Bronchial epithelial cell (primary cell): ENCODE measurements around the gene ZNF12. TPM values are rescaled to one million over a fixed set of nuclear protein-coding genes. Genes with fewer than 3 reads are reported as not detected.

ENCODE experiments used
- DNase-seq: peaks from one replicate; pipeline ENCODE4 v3.0.0-alpha.2; 2010; ENCODE audit warnings: low read depth
- FAIRE-seq: peaks from 2 replicates; lab custom pipeline; 2011; peaks lifted over from hg19 to GRCh38; lab: Jason Lieb, UNC
- H3K27me3 ChIP-seq: 2 replicates; pipeline ENCODE4 v1.5.1; 2011; ENCODE audit warnings: low read length; ENCODE audit not compliant: control insufficient read depth, insufficient read depth
- H3K36me3 ChIP-seq: 2 replicates; pipeline ENCODE4 v1.5.1; 2011; ENCODE audit warnings: low read length; ENCODE audit not compliant: control insufficient read depth, insufficient read depth
- H3K4me3 ChIP-seq: 2 replicates; pipeline ENCODE4 v1.5.1; 2011; ENCODE audit warnings: mild to moderate bottlenecking, low read depth, low read length, control low read depth
- total RNA-seq: library from RNA; depleted of rRNA; stranded (reverse); fragments of >200 nt; gene quantifications from 2 replicates; pipeline ENCODE4 v1.2.1, GENCODE V29; 2014
- TF ChIP-seq, protein P1 (sequence below): IDR thresholded peaks from 2 replicates; pipeline ENCODE4 v1.5.1; 2011; ENCODE audit warnings: mild to moderate bottlenecking, moderate library complexity, low read length, control low read depth, inconsistent platforms; ENCODE audit not compliant: insufficient read depth, severe bottlenecking

The ZNF12 gene
- total RNA-seq, 1 donor from 2014 or later, result 12.6 TPM

GRCh38 chr7:6639627-6640026 is 67.1 kb downstream of the ZNF12 start:
- Histone ChIP-seq H3K36me3 (peaks cover 25% of the 10 kb centered on the region), H3K4me3 (no peak overlapping the region)

DNA sequence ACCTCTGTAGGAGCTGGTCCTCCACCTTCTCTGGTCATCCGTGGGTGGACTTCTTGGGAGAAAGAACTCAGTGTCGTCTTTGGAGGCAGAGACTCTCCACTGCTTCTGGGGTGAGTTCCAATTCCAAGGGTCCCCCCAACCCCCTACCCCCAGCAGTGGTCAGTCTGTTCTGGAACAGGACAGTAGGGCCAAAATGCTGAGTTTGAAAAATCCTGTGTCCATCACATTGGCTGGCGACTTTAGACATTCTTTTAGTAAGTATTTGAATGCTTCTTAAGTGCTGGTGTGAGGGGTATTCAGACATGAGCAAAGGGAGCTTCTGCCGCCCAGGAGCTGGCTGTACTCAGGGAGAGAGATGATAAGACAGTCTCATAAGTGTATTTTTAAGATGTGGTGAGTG is 67.7 kb downstream of the ZNF12 start:
- Histone ChIP-seq H3K36me3 (peaks cover 21% of the 10 kb centered on the region), H3K27me3 (no peaks in the 10 kb centered on the region), H3K4me3 (no peak overlapping the region)
- DNase-seq, result no peak
- TF ChIP-seq, protein P1, sequence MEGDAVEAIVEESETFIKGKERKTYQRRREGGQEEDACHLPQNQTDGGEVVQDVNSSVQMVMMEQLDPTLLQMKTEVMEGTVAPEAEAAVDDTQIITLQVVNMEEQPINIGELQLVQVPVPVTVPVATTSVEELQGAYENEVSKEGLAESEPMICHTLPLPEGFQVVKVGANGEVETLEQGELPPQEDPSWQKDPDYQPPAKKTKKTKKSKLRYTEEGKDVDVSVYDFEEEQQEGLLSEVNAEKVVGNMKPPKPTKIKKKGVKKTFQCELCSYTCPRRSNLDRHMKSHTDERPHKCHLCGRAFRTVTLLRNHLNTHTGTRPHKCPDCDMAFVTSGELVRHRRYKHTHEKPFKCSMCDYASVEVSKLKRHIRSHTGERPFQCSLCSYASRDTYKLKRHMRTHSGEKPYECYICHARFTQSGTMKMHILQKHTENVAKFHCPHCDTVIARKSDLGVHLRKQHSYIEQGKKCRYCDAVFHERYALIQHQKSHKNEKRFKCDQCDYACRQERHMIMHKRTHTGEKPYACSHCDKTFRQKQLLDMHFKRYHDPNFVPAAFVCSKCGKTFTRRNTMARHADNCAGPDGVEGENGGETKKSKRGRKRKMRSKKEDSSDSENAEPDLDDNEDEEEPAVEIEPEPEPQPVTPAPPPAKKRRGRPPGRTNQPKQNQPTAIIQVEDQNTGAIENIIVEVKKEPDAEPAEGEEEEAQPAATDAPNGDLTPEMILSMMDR, result no peak
- FAIRE-seq, result no peak

More at GRCh38 chr7:6639627-6640026, 67.1 kb downstream of the ZNF12 start:
- H3K27me3 ChIP-seq, result no peaks in the 10 kb centered on the region
- no peak for FAIRE-seq
- no peak for DNase-seq
- TF ChIP-seq, protein P1, result no peak

Other genes starting within 250 kb of the ZNF12 start
- gene KDELR2, start 222.8 kb downstream of the ZNF12 start, total RNA-seq, result 72.1 and 90.6 TPM in 2 replicates
- gene GRID2IP, start 155.5 kb downstream of the ZNF12 start, total RNA-seq, result 0.26 TPM in 2 replicates
- 92.1 and 94.6 TPM in 2 replicates for gene ZDHHC4, start 129.5 kb downstream of the ZNF12 start, total RNA-seq
- gene INTS15, start 116.9 kb downstream of the ZNF12 start, total RNA-seq, result 7.0 and 7.4 TPM in 2 replicates
- 0.26 and 0.53 TPM in 2 replicates for gene ZNF853, start 91.3 kb downstream of the ZNF12 start, total RNA-seq
- 12.4 and 16.3 TPM in 2 replicates for gene ZNF316, start 69.6 kb downstream of the ZNF12 start, total RNA-seq
- gene RSPH10B2, start 47.2 kb upstream of the ZNF12 start, total RNA-seq, result 0.51 TPM in 1 of 2 replicates, not detected in the other
- gene CCZ1B, start 119.3 kb upstream of the ZNF12 start, total RNA-seq, result 57.7 and 84.0 TPM in 2 replicates